ENCODE data around the gene DCC. TPM values are rescaled to one million over a fixed set of nuclear protein-coding genes. Genes with fewer than 3 reads are reported as not detected.

DCC gene
- total RNA-seq, 1 experiment from 2014 or later = 0.72 TPM

GRCh38 chr18:52700116-52700515, 360.1 kb downstream of the DCC start:
- no peak overlapping the region for H3K27ac Mint-ChIP-seq
- H3K9me3 Mint-ChIP-seq = peaks cover 6% of the 10 kb centered on the region
- DNase-seq (ENCODE audit: low spot score) (no peak), ATAC-seq (no peak)
- POLR2A ChIA-PET = no interaction called here
- H3K4me1 Mint-ChIP-seq = peaks cover 7% of the 10 kb centered on the region
- CTCF ChIA-PET = no interaction called here
- no peak overlapping the region for H3K4me3 Mint-ChIP-seq
- no peaks in the 10 kb centered on the region for H3K27me3 Mint-ChIP-seq (ENCODE audit: low read depth)
- no peak for TF ChIP-seq ZNF425 (CRISPR knock-in tag; conservative IDR thresholded peaks at IDR 0.05)
- TF ChIP-seq, protein P1, sequence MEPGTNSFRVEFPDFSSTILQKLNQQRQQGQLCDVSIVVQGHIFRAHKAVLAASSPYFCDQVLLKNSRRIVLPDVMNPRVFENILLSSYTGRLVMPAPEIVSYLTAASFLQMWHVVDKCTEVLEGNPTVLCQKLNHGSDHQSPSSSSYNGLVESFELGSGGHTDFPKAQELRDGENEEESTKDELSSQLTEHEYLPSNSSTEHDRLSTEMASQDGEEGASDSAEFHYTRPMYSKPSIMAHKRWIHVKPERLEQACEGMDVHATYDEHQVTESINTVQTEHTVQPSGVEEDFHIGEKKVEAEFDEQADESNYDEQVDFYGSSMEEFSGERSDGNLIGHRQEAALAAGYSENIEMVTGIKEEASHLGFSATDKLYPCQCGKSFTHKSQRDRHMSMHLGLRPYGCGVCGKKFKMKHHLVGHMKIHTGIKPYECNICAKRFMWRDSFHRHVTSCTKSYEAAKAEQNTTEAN (CRISPR knock-in tag; IDR thresholded peaks at IDR 0.05) = peak; percentile 60; the same call in 1 of the 2 replicates
- H3K36me3 Mint-ChIP-seq = no peaks in the 10 kb centered on the region

GRCh38 chr18:52700816-52701215, 360.8 kb downstream of the DCC start:
- ChIA-PET POLR2A (no interaction called here), CTCF (no interaction called here)
- Mint-ChIP-seq H3K27me3 (ENCODE audit: low read depth) (no peaks in the 10 kb centered on the region), H3K4me1 (peaks cover 7% of the 10 kb centered on the region), H3K4me3 (no peak overlapping the region), H3K9me3 (peaks cover 6% of the 10 kb centered on the region), H3K27ac (no peak overlapping the region), H3K36me3 (no peaks in the 10 kb centered on the region)
- ATAC-seq (no peak), DNase-seq (ENCODE audit: low spot score) (no peak)
- TF ChIP-seq SMAD3 (CRISPR knock-in tag; IDR thresholded peaks at IDR 0.05; ENCODE audit: borderline replicate concordance) (no peak), FOXK1 (CRISPR knock-in tag; IDR thresholded peaks at IDR 0.05) (no peak), PRDM15 (CRISPR knock-in tag; IDR thresholded peaks at IDR 0.05) (no peak), IRF2 (CRISPR knock-in tag; IDR thresholded peaks at IDR 0.05; ENCODE audit: borderline replicate concordance, low read depth) (no peak), ZNF512 (CRISPR knock-in tag; IDR thresholded peaks at IDR 0.05; ENCODE audit: borderline replicate concordance) (no peak), CREB1 (CRISPR knock-in tag; IDR thresholded peaks at IDR 0.05) (no peak), ZNF138 (CRISPR knock-in tag; conservative IDR thresholded peaks at IDR 0.05) (no peak), FOXP4 (CRISPR knock-in tag; IDR thresholded peaks at IDR 0.05) (no peak), GRHL2 (CRISPR knock-in tag; IDR thresholded peaks at IDR 0.05; ENCODE audit: insufficient replicate concordance, severe bottlenecking) (no peak), CREM (CRISPR knock-in tag; IDR thresholded peaks at IDR 0.05) (no peak), TEAD1 (CRISPR knock-in tag; IDR thresholded peaks at IDR 0.05) (no peak), MAX (CRISPR knock-in tag; IDR thresholded peaks at IDR 0.05) (no peak), GTF2I (CRISPR knock-in tag; conservative IDR thresholded peaks at IDR 0.05) (no peak), E2F4 (CRISPR knock-in tag; IDR thresholded peaks at IDR 0.05; ENCODE audit: borderline replicate concordance, low read depth) (no peak), ESRRA (CRISPR knock-in tag; IDR thresholded peaks at IDR 0.05; ENCODE audit: borderline replicate concordance) (no peak)
- TF ChIP-seq, protein P2, sequence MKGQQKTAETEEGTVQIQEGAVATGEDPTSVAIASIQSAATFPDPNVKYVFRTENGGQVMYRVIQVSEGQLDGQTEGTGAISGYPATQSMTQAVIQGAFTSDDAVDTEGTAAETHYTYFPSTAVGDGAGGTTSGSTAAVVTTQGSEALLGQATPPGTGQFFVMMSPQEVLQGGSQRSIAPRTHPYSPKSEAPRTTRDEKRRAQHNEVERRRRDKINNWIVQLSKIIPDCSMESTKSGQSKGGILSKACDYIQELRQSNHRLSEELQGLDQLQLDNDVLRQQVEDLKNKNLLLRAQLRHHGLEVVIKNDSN (CRISPR knock-in tag; IDR thresholded peaks at IDR 0.05) = no peak
